ENCODE results near the gene SRR.

Gene SRR

GRCh38 chr17:2362016-2362415 lies 58.3 kb downstream of the SRR start:
- no peak overlapping the region for H3K4me3 Mint-ChIP-seq
- H3K36me3 Mint-ChIP-seq (ENCODE audit: insufficient read depth) = peaks cover 15% of the 10 kb centered on the region
- no peaks in the 10 kb centered on the region for H3K27me3 Mint-ChIP-seq
- no peaks in the 10 kb centered on the region for H3K9me3 Mint-ChIP-seq
- no peak for ATAC-seq (replicated peaks; ENCODE audit: extremely low read depth, poor library complexity, severe bottlenecking)
- H3K4me1 Mint-ChIP-seq = peaks cover 7% of the 10 kb centered on the region
- H3K27ac Mint-ChIP-seq (ENCODE audit: low read depth) = no peak overlapping the region
- DNase-seq (ENCODE audit: low spot score in 2 of 2) = no peak

DNA sequence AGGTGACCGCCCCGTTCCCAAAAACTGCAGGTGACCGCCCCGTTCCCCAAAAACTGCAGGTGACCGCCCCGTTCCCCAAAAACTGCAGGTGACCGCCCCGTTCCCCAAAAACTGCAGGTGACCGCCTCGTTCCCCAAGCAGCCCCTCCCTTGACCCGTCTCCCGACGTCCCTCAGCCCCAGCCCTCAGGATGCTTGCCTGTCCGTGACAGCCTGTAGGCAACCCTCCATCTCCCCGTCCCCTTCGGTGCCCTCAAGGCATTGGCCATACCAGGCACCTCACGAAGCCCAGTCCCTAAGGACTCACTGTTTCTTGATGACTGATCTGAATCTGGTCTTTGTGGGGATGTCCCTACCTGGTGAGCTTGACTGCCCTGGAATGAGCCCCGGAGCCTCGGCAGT lies 58.7 kb downstream of the SRR start:
- no peaks in the 10 kb centered on the region for H3K9me3 Mint-ChIP-seq
- H3K27ac Mint-ChIP-seq (ENCODE audit: low read depth) = no peak overlapping the region
- H3K4me3 Mint-ChIP-seq = no peak overlapping the region
- DNase-seq (ENCODE audit: low spot score in 2 of 2) = no peak
- peaks cover 7% of the 10 kb centered on the region for H3K4me1 Mint-ChIP-seq
- no peaks in the 10 kb centered on the region for H3K27me3 Mint-ChIP-seq
- no peak for ATAC-seq (replicated peaks; ENCODE audit: extremely low read depth, poor library complexity, severe bottlenecking)
- peaks cover 16% of the 10 kb centered on the region for H3K36me3 Mint-ChIP-seq (ENCODE audit: insufficient read depth)

GRCh38 chr17:2362881-2363280 lies 59.1 kb downstream of the SRR start:
- Mint-ChIP-seq H3K4me3 (no peak overlapping the region), H3K4me1 (peaks cover 7% of the 10 kb centered on the region), H3K9me3 (no peaks in the 10 kb centered on the region), H3K36me3 (ENCODE audit: insufficient read depth) (peaks cover 15% of the 10 kb centered on the region), H3K27ac (ENCODE audit: low read depth) (no peak overlapping the region), H3K27me3 (no peaks in the 10 kb centered on the region)
- DNase-seq (ENCODE audit: low spot score in 2 of 2) (no peak), ATAC-seq (replicated peaks; ENCODE audit: extremely low read depth, poor library complexity, severe bottlenecking) (no peak)

GRCh38 chr17:2363318-2363717 lies 59.6 kb downstream of the SRR start:
- Mint-ChIP-seq H3K27me3 (no peaks in the 10 kb centered on the region), H3K9me3 (no peaks in the 10 kb centered on the region), H3K27ac (ENCODE audit: low read depth) (no peak overlapping the region), H3K4me1 (peaks cover 7% of the 10 kb centered on the region), H3K4me3 (no peak overlapping the region), H3K36me3 (ENCODE audit: insufficient read depth) (peaks cover 15% of the 10 kb centered on the region)
- ATAC-seq (replicated peaks; ENCODE audit: extremely low read depth, poor library complexity, severe bottlenecking) = no peak
- no peak for DNase-seq (ENCODE audit: low spot score in 2 of 2)

- no peak overlapping the region for H3K27ac Mint-ChIP-seq (ENCODE audit: low read depth)
- H3K27me3 Mint-ChIP-seq = no peaks in the 10 kb centered on the region
- peaks cover 7% of the 10 kb centered on the region for H3K4me1 Mint-ChIP-seq
- H3K9me3 Mint-ChIP-seq = no peaks in the 10 kb centered on the region
- DNase-seq (ENCODE audit: low spot score in 2 of 2) (no peak), ATAC-seq (replicated peaks; ENCODE audit: extremely low read depth, poor library complexity, severe bottlenecking) (no peak)
- H3K4me3 Mint-ChIP-seq = no peak overlapping the region
- peaks cover 15% of the 10 kb centered on the region for H3K36me3 Mint-ChIP-seq (ENCODE audit: insufficient read depth)
These were observed 60.4 kb downstream of the SRR start for GRCh38 chr17:2363851-2364762.

DNA sequence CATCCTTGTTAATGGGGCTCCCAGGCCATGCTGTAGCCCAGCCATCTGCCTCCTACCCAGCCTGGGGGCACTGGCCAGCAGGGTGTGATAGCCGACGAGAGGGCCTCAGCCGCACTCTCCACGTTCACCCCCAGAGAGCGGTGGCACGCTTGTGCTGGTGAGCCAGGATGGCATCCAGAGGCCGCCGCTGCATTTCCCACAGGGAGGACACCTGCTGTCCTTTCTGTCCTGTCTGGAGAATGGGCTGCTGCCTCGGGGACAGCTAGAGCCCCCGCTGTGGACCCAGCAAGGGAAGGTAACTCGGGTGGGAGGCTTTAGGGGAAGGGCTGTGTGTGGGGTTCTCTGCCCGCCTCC lies 61.0 kb downstream of the SRR start:
- H3K27me3 Mint-ChIP-seq = no peaks in the 10 kb centered on the region
- H3K36me3 Mint-ChIP-seq (ENCODE audit: insufficient read depth) = peaks cover 15% of the 10 kb centered on the region
- no peak overlapping the region for H3K27ac Mint-ChIP-seq (ENCODE audit: low read depth)
- no peak overlapping the region for H3K4me3 Mint-ChIP-seq
- peaks cover 7% of the 10 kb centered on the region for H3K4me1 Mint-ChIP-seq
- no peak for ATAC-seq (replicated peaks; ENCODE audit: extremely low read depth, poor library complexity, severe bottlenecking)
- no peak for DNase-seq (ENCODE audit: low spot score in 2 of 2)
- H3K9me3 Mint-ChIP-seq = no peaks in the 10 kb centered on the region

DNA sequence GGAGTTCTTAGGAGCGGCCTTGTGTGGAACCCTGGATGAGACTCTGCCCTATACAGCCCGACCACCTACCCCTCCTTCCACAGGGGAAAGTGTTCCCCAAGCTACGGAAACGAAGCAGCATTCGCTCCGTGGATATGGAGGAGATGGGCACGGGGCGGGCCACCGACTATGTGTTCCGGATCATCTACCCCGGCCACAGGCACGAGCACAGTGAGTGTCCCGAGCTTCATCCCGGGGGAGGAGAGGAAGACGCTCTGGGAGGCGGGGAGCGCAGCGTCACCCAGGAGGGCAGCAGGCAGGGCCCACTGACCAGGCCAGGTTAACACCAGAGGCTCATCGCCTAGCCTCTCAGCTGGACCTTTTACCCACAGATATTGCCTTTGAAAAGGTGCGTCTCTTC lies 61.4 kb downstream of the SRR start:
- ATAC-seq (replicated peaks; ENCODE audit: extremely low read depth, poor library complexity, severe bottlenecking) (no peak), DNase-seq (ENCODE audit: low spot score in 2 of 2) (no peak)
- H3K9me3 Mint-ChIP-seq = no peaks in the 10 kb centered on the region
- no peaks in the 10 kb centered on the region for H3K27me3 Mint-ChIP-seq
- peaks cover 15% of the 10 kb centered on the region for H3K36me3 Mint-ChIP-seq (ENCODE audit: insufficient read depth)
- peaks cover 7% of the 10 kb centered on the region for H3K4me1 Mint-ChIP-seq
- no peak overlapping the region for H3K4me3 Mint-ChIP-seq
- no peak overlapping the region for H3K27ac Mint-ChIP-seq (ENCODE audit: low read depth)

GRCh38 chr17:2366747-2367494 lies 63.2 kb downstream of the SRR start:
- no peaks in the 10 kb centered on the region for H3K4me1 Mint-ChIP-seq
- ATAC-seq (replicated peaks; ENCODE audit: extremely low read depth, poor library complexity, severe bottlenecking) (no peak), DNase-seq (ENCODE audit: low spot score in 2 of 2) (no peak)
- H3K9me3 Mint-ChIP-seq = no peaks in the 10 kb centered on the region
- H3K4me3 Mint-ChIP-seq = no peak overlapping the region
- peaks cover 10% of the 10 kb centered on the region for H3K36me3 Mint-ChIP-seq (ENCODE audit: insufficient read depth)
- H3K27ac Mint-ChIP-seq (ENCODE audit: low read depth) = no peak overlapping the region
- no peaks in the 10 kb centered on the region for H3K27me3 Mint-ChIP-seq

DNA sequence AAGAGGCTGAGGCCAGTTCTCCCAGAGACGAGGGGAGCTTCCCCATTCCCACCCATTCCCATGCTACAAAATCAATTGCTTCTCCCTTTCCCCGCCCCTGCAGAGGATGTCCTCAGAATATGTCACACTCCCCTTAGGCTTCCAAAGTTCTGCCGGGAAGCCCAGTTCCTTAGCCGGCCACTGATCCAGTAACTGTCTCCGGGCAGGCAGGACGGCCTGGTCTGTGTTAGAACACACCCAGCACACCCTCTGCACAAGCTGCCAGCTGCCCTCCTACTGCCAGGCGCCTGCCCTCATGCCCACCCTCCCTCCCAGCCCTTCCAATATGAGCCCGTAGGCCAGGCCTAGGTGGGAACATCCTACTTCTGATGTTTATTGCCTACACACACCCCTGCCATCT lies 64.6 kb downstream of the SRR start:
- no peaks in the 10 kb centered on the region for H3K4me1 Mint-ChIP-seq
- H3K36me3 Mint-ChIP-seq (ENCODE audit: insufficient read depth) = peaks cover 9% of the 10 kb centered on the region
- no peaks in the 10 kb centered on the region for H3K9me3 Mint-ChIP-seq
- H3K27me3 Mint-ChIP-seq = no peaks in the 10 kb centered on the region
- H3K4me3 Mint-ChIP-seq = no peak overlapping the region
- DNase-seq (ENCODE audit: low spot score in 2 of 2) = no peak
- no peak overlapping the region for H3K27ac Mint-ChIP-seq (ENCODE audit: low read depth)
- ATAC-seq (replicated peaks; ENCODE audit: extremely low read depth, poor library complexity, severe bottlenecking) = no peak

DNA sequence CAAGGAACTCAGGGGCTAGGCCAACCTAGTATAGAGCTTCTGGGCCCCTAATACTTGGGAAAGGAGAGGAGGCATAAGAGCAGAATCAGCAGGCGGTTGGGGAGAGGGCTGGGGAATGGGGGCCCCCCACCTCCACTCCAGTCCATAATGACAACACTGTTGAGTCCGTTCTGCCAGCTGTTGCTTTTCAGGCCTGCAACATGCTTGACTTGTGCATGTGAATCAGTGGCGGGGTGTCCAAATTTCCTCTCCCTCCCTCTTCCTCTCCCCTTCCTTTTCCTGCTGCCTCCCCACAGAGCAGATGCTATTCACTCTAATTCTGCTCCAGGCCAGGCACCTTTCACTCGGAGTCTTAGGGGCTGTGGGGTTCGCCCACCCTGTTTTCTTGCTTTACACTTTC lies 65.3 kb downstream of the SRR start:
- H3K9me3 Mint-ChIP-seq = no peaks in the 10 kb centered on the region

GRCh38 chr17:2369551-2370210 lies 65.9 kb downstream of the SRR start:
- ATAC-seq (replicated peaks; ENCODE audit: extremely low read depth, poor library complexity, severe bottlenecking) (no peak), DNase-seq (ENCODE audit: low spot score in 2 of 2) (no peak)
- Mint-ChIP-seq H3K27ac (ENCODE audit: low read depth) (peak overlapping the region; percentile 85), H3K4me3 (no peak overlapping the region), H3K4me1 (no peaks in the 10 kb centered on the region), H3K36me3 (ENCODE audit: insufficient read depth) (peaks cover 9% of the 10 kb centered on the region), H3K27me3 (no peaks in the 10 kb centered on the region), H3K9me3 (no peaks in the 10 kb centered on the region)

More for the DNA sequence above, 65.3 kb downstream of the SRR start:
- Mint-ChIP-seq H3K36me3 (ENCODE audit: insufficient read depth) (peaks cover 8% of the 10 kb centered on the region), H3K27ac (ENCODE audit: low read depth) (no peak overlapping the region), H3K4me3 (no peak overlapping the region), H3K27me3 (no peaks in the 10 kb centered on the region), H3K4me1 (no peaks in the 10 kb centered on the region)
- DNase-seq (ENCODE audit: low spot score in 2 of 2) (no peak), ATAC-seq (replicated peaks; ENCODE audit: extremely low read depth, poor library complexity, severe bottlenecking) (no peak)

DNA sequence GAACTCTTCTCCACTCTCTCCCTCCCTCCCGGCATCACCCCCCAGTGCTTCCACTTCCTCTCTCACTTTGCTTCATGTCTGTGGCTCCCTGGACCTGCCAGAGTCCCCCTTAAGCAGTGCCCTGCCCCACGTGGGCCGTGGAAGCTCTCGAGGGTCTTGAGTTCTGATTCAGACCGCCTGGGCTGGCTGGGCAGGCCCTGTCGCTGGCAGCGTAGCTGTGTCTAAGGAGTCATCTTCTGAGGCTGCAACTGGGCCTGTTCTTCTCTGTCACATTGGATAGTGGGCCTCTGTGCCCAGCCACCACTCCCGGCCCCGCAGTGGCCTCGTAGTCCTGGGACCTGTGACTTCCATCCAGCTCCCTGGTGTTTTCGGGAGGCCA lies 66.5 kb downstream of the SRR start:
- DNase-seq (ENCODE audit: low spot score in 2 of 2) (no peak), ATAC-seq (replicated peaks; ENCODE audit: extremely low read depth, poor library complexity, severe bottlenecking) (no peak)
- Mint-ChIP-seq H3K27ac (ENCODE audit: low read depth) (peak overlapping the region; percentile 85), H3K4me3 (no peak overlapping the region), H3K27me3 (no peaks in the 10 kb centered on the region), H3K9me3 (no peaks in the 10 kb centered on the region), H3K36me3 (ENCODE audit: insufficient read depth) (peaks cover 8% of the 10 kb centered on the region), H3K4me1 (no peaks in the 10 kb centered on the region)

All from central memory CD8-positive, alpha-beta T cell (primary cell).